GM12891 (cell line): Measurements from ENCODE around the gene RHBDL2.

Experiments used
- POLR2A ChIP-seq: IDR thresholded peaks from 2 replicates; pipeline ENCODE4 v1.6.1; 2011; ENCODE audit warnings: low read depth, low read length, control low read depth
- POLR2AphosphoS5 ChIP-seq: IDR thresholded peaks from 2 replicates; pipeline ENCODE4 v1.6.1; 2011; ENCODE audit warnings: low read depth, low read length, control low read depth
- SPI1 ChIP-seq: IDR thresholded peaks from 2 replicates; pipeline ENCODE4 v1.6.1; 2011; ENCODE audit warnings: low read depth, low read length, control low read depth
- TAF1 ChIP-seq: IDR thresholded peaks from 2 replicates; pipeline ENCODE4 v1.6.1; 2011; ENCODE audit warnings: low read depth, low read length, control low read depth

DNA sequence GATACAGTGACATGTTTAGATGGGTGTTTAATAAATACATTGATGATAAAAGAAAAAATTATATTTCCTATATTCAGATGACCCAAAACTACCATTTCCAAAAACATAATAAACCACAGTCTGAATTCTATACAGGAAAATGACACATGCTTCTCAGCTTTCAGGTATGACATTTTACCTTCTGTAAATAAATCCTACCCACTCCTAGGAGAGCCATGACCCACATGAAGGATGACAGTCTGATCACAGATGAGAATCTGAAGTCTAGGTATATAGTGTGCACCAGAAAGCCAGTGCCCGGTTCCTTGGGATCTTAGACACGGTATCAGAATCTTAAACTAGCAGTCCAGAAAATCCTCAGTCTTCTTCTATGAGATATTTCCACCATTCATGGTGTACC lies 56.5 kb downstream of the RHBDL2 start:
- no peak for TF ChIP-seq POLR2AphosphoS5
- no peak for TF ChIP-seq POLR2A
- TF ChIP-seq TAF1: no peak
- TF ChIP-seq SPI1: no peak
